ENCODE data around the gene PTPRE. TPM values are rescaled to one million over a fixed set of nuclear protein-coding genes. Genes with fewer than 3 reads are reported as not detected.

The PTPRE gene
- total RNA-seq, 2 donors from 2014 or later, result 6.5 to 8.9 TPM

- Histone ChIP-seq H3K36me3 (replicated peaks in 1 of 2; ENCODE audit: insufficient read depth in 1 of 2, low read depth in 2 of 2) (no peaks in the 10 kb centered on the region), H3K4me3 (no peak overlapping the region), H3K27me3 (peaks cover 0 to 3% of the 10 kb centered on the region in 2 donors), H3K9me3 (no peaks in the 10 kb centered on the region), H3K27ac (no peak overlapping the region), H3K4me1 (no peaks in the 10 kb centered on the region)
- ATAC-seq (no peak), DNase-seq (no peak)
- intact Hi-C loops (cut with DNase I), result no loop called here
- WGBS, 2 donors, result 49 to 66% methylated on average over 2 of the region's 2 CpGs
- no peak for TF ChIP-seq POLR2A (IDR thresholded peaks at IDR 0.05)
- TF ChIP-seq CTCF (IDR thresholded peaks at IDR 0.05), result no peak
These were observed 167.0 kb downstream of the PTPRE start for GRCh38 chr10:128073890-128074289.

GRCh38 chr10:128074589-128074988 is 167.7 kb downstream of the PTPRE start:
- TF ChIP-seq CTCF (IDR thresholded peaks at IDR 0.05), result no peak
- WGBS, 2 donors, result 86 to 92% methylated on average over 5 of the region's 5 CpGs

GRCh38 chr10:128077155-128077875 is 170.4 kb downstream of the PTPRE start:
- DNase-seq (no peak), ATAC-seq (no peak)
- whole genome bisulfite sequencing, 2 donors, result 59 to 65% methylated on average over 4 to 21 of the region's 21 CpGs
- Histone ChIP-seq H3K4me1 (no peaks in the 10 kb centered on the region), H3K36me3 (replicated peaks in 1 of 2; ENCODE audit: insufficient read depth in 1 of 2, low read depth in 2 of 2) (no peaks in the 10 kb centered on the region), H3K4me3 (no peak overlapping the region), H3K27ac (no peak overlapping the region), H3K27me3 (peaks cover 0 to 3% of the 10 kb centered on the region in 2 donors), H3K9me3 (no peaks in the 10 kb centered on the region)
- intact Hi-C loops (cut with DNase I), result no loop called here
- TF ChIP-seq POLR2A (IDR thresholded peaks at IDR 0.05) (no peak), CTCF (IDR thresholded peaks at IDR 0.05) (no peak)

More at GRCh38 chr10:128074589-128074988, 167.7 kb downstream of the PTPRE start:
- Histone ChIP-seq H3K9me3 (no peaks in the 10 kb centered on the region), H3K36me3 (replicated peaks in 1 of 2; ENCODE audit: insufficient read depth in 1 of 2, low read depth in 2 of 2) (no peaks in the 10 kb centered on the region), H3K27me3 (peaks cover 0 to 3% of the 10 kb centered on the region in 2 donors), H3K27ac (no peak overlapping the region), H3K4me1 (no peaks in the 10 kb centered on the region), H3K4me3 (no peak overlapping the region)
- intact Hi-C loops (cut with DNase I), result no loop called here
- DNase-seq, result no peak
- no peak for ATAC-seq

GRCh38 chr10:128078136-128078969 is 171.4 kb downstream of the PTPRE start:
- Histone ChIP-seq H3K36me3 (replicated peaks in 1 of 2; ENCODE audit: insufficient read depth in 1 of 2, low read depth in 2 of 2) (no peaks in the 10 kb centered on the region), H3K27me3 (peaks cover 0 to 3% of the 10 kb centered on the region in 2 donors), H3K9me3 (no peaks in the 10 kb centered on the region), H3K4me3 (no peak overlapping the region), H3K4me1 (no peaks in the 10 kb centered on the region), H3K27ac (no peak overlapping the region)
- DNase-seq (peak in 2 of 4 donors; percentile 40 to 45), ATAC-seq (peak; percentile 45)
- 41 to 43% methylated on average over 7 to 17 of the region's 17 CpGs for WGBS, 2 donors
- TF ChIP-seq CTCF (IDR thresholded peaks at IDR 0.05), result peak; percentile 27 to 63 (median 51)
- no peak for TF ChIP-seq POLR2A (IDR thresholded peaks at IDR 0.05)
- intact Hi-C loops (cut with DNase I), result no loop called here

All from body of pancreas (tissue), 4 donors.